Glutamatergic neuron (in vitro differentiated cells): Measurements from ENCODE around the gene PPP1R12C. TPM values are rescaled to one million over a fixed set of nuclear protein-coding genes. Genes with fewer than 3 reads are reported as not detected.
"Not testable (repeated sequence)": the region's sequence is repeated elsewhere in the genome, so short reads cannot be mapped to it uniquely, and the experiment has no call there.

Experiments used
- DNase-seq: peaks from one replicate; pipeline ENCODE4 v3.0.0; 2022
- H3K27ac Mint-ChIP-seq: one replicate; pipeline ENCODE4 v1.8.0; 2020; ENCODE audit warnings: mild to moderate bottlenecking, mixed read lengths, inconsistent platforms; ENCODE audit not compliant: unreplicated experiment
- H3K27me3 Mint-ChIP-seq: one replicate; pipeline ENCODE4 v1.8.0; 2020; ENCODE audit warnings: mild to moderate bottlenecking, moderate library complexity, mixed read lengths, inconsistent platforms; ENCODE audit not compliant: unreplicated experiment
- H3K36me3 Mint-ChIP-seq: one replicate; pipeline ENCODE4 v1.8.0; 2020; ENCODE audit warnings: mild to moderate bottlenecking, mixed read lengths, inconsistent platforms; ENCODE audit not compliant: unreplicated experiment
- H3K4me1 Mint-ChIP-seq: one replicate; pipeline ENCODE4 v1.8.0; 2020; ENCODE audit warnings: mild to moderate bottlenecking, low read depth, mixed read lengths, inconsistent platforms; ENCODE audit not compliant: unreplicated experiment
- H3K4me3 Mint-ChIP-seq: one replicate; pipeline ENCODE4 v1.8.0; 2020; ENCODE audit warnings: mild to moderate bottlenecking, mixed read lengths, inconsistent platforms; ENCODE audit not compliant: unreplicated experiment
- H3K9me3 Mint-ChIP-seq: one replicate; pipeline ENCODE4 v1.8.0; 2020; ENCODE audit warnings: mild to moderate bottlenecking, moderate library complexity, mixed read lengths, inconsistent platforms; ENCODE audit not compliant: unreplicated experiment
- total RNA-seq: library from RNA; stranded (reverse); fragmentation: NEBNext Ultra II Directional; extraction: Animal tissue kit (Norgen Biotek cat#: 25700); gene quantifications from one replicate; pipeline ENCODE4 v1.2.1, GENCODE V29; 2021; ENCODE audit not compliant: unreplicated experiment
- TF ChIP-seq, protein P1 (sequence below): fragments of 200-600 bp; sonication (generic); IDR thresholded peaks from one replicate; pipeline ENCODE4 v1.5.0; 2021; ENCODE audit not compliant: partially characterized antibody, unreplicated experiment

The PPP1R12C gene
- total RNA-seq, 1 donor from 2014 or later, result 150 TPM

DNA sequence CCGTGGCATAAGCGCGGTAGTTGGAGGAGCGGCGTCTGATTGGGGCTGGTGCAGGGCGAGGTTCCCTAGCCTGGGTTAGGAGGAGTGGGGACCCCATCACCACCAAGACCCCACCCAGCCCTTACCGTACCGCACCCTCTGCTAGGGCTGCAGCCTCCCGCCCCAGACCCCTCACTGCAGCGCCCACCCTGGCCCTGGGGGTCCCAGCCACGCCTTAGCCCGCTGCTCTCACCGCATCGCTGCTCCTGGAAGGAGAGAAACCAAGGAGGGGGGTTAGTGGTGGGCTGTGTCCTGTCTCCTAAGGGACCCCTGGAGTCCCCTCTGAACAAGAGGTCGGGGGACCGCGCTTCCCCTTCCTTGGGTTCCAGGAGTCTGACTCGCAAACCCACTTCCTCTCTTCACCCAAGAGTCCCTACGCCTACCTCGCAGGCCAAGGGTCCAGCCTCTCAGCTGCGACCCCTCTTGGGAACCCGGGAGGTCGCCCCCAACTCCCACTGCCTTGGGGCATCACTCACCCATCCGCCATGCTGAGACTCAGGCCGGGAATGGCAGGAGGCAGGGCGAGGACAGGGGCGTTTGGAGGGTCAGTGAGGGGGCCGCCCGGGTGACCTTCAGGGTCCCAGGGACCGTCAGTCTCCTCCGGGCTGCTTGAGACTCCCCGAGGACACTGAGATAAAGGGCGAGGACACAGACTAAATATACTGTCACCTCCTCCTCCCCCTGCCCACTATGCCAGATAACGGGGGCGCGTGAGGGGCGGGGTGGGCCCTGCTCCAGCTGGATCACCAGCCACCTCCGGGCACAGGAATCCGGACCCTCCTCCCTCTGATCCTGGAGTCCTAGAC, 39.8 kb upstream of the PPP1R12C start, which contains the start of gene TNNI3:
TSS of gene TNNI3 (minus strand) at position 669 of the 845 bp plus-strand sequence. CDS start at position 526, 143 bp downstream.
- peak within 1 kb of the TSS; percentile 38 for H3K27ac Mint-ChIP-seq
- peaks cover 9% of the 10 kb centered on the region for H3K9me3 Mint-ChIP-seq
- no peak for DNase-seq
- H3K4me3 Mint-ChIP-seq, result peak within 1 kb of the TSS; percentile 71
- H3K27me3 Mint-ChIP-seq, result peaks cover 17% of the 10 kb centered on the region
- H3K36me3 Mint-ChIP-seq, result no peaks in the 10 kb centered on the region
- peaks cover 1% of the 10 kb centered on the region for H3K4me1 Mint-ChIP-seq
- TF ChIP-seq, protein P1, sequence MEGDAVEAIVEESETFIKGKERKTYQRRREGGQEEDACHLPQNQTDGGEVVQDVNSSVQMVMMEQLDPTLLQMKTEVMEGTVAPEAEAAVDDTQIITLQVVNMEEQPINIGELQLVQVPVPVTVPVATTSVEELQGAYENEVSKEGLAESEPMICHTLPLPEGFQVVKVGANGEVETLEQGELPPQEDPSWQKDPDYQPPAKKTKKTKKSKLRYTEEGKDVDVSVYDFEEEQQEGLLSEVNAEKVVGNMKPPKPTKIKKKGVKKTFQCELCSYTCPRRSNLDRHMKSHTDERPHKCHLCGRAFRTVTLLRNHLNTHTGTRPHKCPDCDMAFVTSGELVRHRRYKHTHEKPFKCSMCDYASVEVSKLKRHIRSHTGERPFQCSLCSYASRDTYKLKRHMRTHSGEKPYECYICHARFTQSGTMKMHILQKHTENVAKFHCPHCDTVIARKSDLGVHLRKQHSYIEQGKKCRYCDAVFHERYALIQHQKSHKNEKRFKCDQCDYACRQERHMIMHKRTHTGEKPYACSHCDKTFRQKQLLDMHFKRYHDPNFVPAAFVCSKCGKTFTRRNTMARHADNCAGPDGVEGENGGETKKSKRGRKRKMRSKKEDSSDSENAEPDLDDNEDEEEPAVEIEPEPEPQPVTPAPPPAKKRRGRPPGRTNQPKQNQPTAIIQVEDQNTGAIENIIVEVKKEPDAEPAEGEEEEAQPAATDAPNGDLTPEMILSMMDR, result no peak

DNA sequence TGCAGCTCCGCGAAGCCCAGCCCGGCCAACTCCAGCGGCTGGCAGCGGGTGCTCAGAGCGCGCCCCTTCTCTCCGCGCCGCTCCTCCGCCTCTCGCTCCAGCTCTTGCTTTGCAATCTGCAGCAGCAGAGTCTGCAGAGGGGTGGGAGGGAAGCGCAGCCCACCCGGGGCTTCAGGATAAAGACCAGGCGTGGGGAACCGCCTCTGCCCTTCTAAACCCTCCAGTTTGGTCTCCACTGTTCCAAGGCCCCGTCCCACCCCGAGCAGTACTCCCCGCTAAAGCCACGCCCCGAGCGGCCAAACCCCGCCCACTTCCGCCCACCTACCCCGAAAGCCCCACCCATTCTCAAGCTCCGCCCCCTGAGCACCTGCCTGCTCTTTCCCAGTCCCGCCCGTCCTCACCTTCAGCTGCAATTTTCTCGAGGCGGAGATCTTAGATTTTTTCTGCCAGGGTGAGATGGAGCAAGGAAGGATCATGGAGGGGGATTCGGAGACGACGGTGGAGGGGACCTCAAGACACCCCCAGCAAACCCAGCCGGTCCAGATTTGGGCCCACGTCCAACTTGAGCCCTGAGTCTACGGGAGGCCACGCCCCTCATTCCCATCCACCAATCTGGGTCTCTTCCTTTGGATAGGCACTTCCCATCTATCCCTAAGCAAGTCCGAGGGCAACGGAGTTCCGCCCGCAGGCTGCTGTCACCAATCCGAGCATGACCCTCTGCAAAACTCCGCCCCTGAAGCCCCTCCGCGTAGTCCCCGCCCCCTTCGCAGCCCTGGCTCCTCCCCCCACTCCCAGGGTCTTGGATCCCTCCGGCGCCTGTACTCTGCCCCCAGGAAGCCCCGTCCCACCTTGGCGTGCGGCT, 39.0 kb upstream of the PPP1R12C start:
- Mint-ChIP-seq H3K36me3 (no peaks in the 10 kb centered on the region), H3K4me1 (peaks cover 2% of the 10 kb centered on the region), H3K27me3 (peaks cover 20% of the 10 kb centered on the region), H3K9me3 (peaks cover 14% of the 10 kb centered on the region), H3K4me3 (peak overlapping the region; percentile 71), H3K27ac (no peak overlapping the region)
- TF ChIP-seq, protein P1, result no peak
- peak; percentile 77 for DNase-seq

DNA sequence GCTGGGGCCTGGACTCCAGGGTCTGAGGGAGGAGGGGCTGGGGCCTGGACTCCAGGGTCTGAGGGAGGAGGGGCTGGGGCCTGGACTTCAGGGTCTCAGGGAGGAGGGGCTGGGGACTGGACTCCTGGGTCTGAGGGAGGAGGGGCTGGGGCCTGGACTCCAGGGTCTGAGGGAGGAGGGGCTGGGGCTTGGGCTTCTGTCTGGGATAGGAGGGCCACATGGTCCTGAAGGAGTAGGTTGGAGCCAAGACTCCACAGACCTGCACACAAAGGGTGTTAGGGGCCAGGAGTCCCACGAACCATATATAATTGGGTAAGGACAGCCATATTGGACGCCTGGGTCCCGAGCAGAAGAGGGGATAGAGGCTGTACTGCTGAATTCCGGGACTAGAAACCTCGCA, 38.3 kb upstream of the PPP1R12C start:
- DNase-seq, H3K27ac Mint-ChIP-seq, H3K4me3 Mint-ChIP-seq, H3K36me3 Mint-ChIP-seq, H3K4me1 Mint-ChIP-seq: not testable (repeated sequence)
- H3K9me3 Mint-ChIP-seq, result peaks cover 14% of the 10 kb centered on the region
- H3K27me3 Mint-ChIP-seq, result peaks cover 23% of the 10 kb centered on the region

DNA sequence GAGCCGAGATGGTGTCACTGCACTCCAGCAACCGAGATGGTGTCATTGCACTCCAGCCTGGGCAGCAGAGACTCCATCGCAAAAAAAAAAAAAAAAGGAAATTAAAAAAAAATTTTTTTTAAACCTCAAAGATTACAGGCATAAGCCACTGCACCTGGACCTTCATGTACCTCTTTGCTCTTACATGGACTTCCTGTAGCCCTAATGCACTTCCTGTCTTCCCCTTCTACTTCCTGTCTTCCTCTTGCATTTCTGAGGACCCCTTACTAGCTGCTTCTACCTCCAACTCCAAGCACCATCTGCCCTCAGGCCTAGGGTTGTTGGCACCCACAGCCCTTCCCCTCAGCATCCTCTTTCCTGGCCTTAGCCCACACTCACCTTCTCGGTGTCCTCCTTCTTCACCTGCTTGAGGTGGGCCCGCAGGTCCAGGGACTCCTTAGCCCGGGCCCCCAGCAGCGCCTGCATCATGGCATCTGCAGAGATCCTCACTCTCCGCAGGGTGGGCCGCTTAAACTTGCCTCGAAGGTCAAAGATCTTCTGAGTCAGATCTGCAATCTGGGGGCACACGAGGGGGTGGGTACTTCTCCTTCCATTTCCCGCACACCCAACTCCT, 36.3 kb upstream of the PPP1R12C start:
- Mint-ChIP-seq H3K4me1 (peaks cover 7% of the 10 kb centered on the region), H3K27ac (no peak overlapping the region), H3K36me3 (peaks cover 5% of the 10 kb centered on the region), H3K4me3 (no peak overlapping the region), H3K9me3 (peaks cover 13% of the 10 kb centered on the region), H3K27me3 (peaks cover 26% of the 10 kb centered on the region)
- TF ChIP-seq, protein P1, result no peak
- no peak for DNase-seq

DNA sequence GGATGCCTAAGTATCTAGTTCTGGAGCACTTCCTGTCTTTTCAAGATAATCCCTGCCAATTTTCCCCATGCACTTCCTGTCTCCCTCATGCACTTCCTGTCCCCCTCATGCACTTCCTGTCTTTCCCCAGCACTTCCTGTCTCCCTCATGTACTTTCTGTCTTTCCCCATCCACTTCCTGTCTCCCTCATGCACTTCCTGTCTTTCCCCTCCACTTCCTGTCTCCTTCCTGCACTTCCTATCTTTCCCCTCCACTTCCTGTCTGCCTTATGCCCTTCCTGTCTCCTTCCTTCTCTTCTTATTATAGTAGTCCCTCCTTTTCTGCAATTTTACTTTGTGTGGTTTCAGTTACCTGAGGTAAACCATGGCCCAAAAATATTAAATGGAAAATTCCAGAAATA, 34.6 kb upstream of the PPP1R12C start:
- peaks cover 7% of the 10 kb centered on the region for H3K4me1 Mint-ChIP-seq
- peaks cover 14% of the 10 kb centered on the region for H3K9me3 Mint-ChIP-seq
- no peak for DNase-seq
- TF ChIP-seq, protein P1, result no peak
- peaks cover 21% of the 10 kb centered on the region for H3K27me3 Mint-ChIP-seq
- H3K36me3 Mint-ChIP-seq, result peaks cover 5% of the 10 kb centered on the region
- no peak overlapping the region for H3K4me3 Mint-ChIP-seq
- H3K27ac Mint-ChIP-seq, result no peak overlapping the region
